ENCODE data around the gene TPSG1. TPM values are rescaled to one million over a fixed set of nuclear protein-coding genes. Genes with fewer than 3 reads are reported as not detected.

Gene TPSG1
- total RNA-seq, 1 experiment from 2014 or later = not detected

DNA sequence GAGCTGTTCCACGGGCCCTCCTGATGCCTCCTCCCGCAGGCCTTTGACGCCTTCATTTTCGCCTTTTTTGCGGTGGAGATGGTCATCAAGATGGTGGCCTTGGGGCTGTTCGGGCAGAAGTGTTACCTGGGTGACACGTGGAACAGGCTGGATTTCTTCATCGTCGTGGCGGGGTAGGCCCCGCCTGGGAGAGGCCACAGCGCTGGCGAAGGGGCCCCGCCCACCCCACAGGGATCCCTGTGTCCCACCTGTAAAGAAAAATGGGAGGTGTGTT is 29.7 kb downstream of the TPSG1 start:
- no peak for TF ChIP-seq SP1 (IDR thresholded peaks at IDR 0.05; ENCODE audit: low read depth)
- no peak for TF ChIP-seq EGR1 (IDR thresholded peaks at IDR 0.05; ENCODE audit: low read depth)
- TF ChIP-seq YY1 (IDR thresholded peaks at IDR 0.05; ENCODE audit: extremely low read depth, insufficient replicate concordance, low read depth, low read length) = no peak
- Histone ChIP-seq H3K27ac (ENCODE audit: low read depth, low read length) (no peak overlapping the region; the same call in 1 of the 2 replicates), H2AFZ (ENCODE audit: low read depth, low read length, poor library complexity, severe bottlenecking) (no peak overlapping the region), H3K27me3 (ENCODE audit: insufficient read depth, low read length) (no peaks in the 10 kb centered on the region), H3K36me3 (ENCODE audit: control insufficient read depth in 1 of 2, insufficient read depth in 2 of 2, low read length in 2 of 2) (no peaks in the 10 kb centered on the region), H4K20me1 (ENCODE audit: insufficient read depth) (no peaks in the 10 kb centered on the region), H3K4me3 (replicated peaks in 1 of 2; ENCODE audit: low read depth in 1 of 2, low read length in 2 of 2) (no peak overlapping the region), H3K4me2 (ENCODE audit: low read length) (no peak overlapping the region), H3K9ac (ENCODE audit: low read length) (no peak overlapping the region), H3K9me3 (ENCODE audit: control insufficient read depth in 1 of 2, insufficient read depth in 1 of 2, low read depth in 1 of 2, low read length in 2 of 2) (no peaks in the 10 kb centered on the region), H3K79me2 (ENCODE audit: insufficient read depth, low read length) (no peaks in the 10 kb centered on the region), H3K9me2 (ENCODE audit: insufficient read depth) (no peaks in the 10 kb centered on the region), H3K4me1 (ENCODE audit: control insufficient read depth in 1 of 2, insufficient read depth in 2 of 2, low read length in 2 of 2) (peaks cover 22 to 49% of the 10 kb centered on the region in 2 experiments)
- RAD21 ChIA-PET (ENCODE audit: low non-redundant PET in 1 of 2, low total read pairs in 2 of 2, uncharacterized antibody in 2 of 2, unreplicated experiment in 2 of 2) = no interaction called here
- ATAC-seq (no peak), DNase-seq (ENCODE audit: low read depth, low spot score) (no peak)
- intact Hi-C loops (cut with micrococcal nuclease) = no loop called here
- BruUV-seq (replicated peaks) = no TSS peak
- POLR2A ChIA-PET = no interaction called here
- CTCF ChIA-PET = no interaction called here

DNA sequence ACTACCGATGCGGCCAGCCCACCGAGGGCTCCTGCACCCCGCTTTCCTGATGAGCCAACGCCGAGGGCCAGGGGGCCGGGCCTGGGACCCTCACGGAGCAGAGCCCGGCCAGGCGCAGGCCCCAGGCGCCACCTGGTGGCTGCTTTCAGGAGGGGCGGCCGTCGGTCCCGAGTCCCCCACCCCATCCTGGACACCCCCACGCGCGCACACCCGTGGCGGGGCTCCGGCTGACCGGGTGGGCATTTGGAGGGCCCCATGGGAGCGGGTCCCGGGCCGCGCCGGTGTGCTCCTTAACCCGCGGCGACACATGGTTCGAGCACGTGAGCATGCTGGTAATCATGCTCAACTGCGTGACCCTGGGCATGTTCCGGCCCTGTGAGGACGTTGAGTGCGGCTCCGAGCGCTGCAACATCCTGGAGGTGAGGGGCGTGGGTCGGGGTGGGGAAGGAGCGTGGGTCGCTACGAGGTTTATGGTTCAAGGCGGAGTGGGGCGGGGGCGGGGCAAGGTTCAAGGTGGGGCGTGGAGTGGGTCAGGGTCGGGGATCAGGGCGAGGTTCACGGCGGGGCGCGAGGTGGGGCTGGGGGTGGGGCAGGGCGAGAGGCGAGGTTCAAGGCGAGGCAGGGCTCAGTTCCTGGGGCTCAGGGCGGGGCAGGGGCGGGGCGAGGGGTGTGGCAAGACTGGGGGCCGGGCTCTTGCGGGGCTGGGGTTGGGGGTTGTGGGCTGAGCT is 30.2 kb downstream of the TPSG1 start:
- peak; percentile 48 for ATAC-seq

More for the DNA sequence above, 30.2 kb downstream of the TPSG1 start:
- Histone ChIP-seq H3K9me3 (ENCODE audit: control insufficient read depth in 1 of 2, insufficient read depth in 1 of 2, low read depth in 1 of 2, low read length in 2 of 2) (no peaks in the 10 kb centered on the region), H3K79me2 (ENCODE audit: insufficient read depth, low read length) (no peaks in the 10 kb centered on the region), H3K27me3 (ENCODE audit: insufficient read depth, low read length) (no peaks in the 10 kb centered on the region), H3K9ac (ENCODE audit: low read length) (peak overlapping the region; percentile 67), H3K27ac (ENCODE audit: low read depth, low read length) (peak overlapping the region; percentile 72; the same call in 1 of the 2 replicates), H3K4me1 (ENCODE audit: control insufficient read depth in 1 of 2, insufficient read depth in 2 of 2, low read length in 2 of 2) (peaks cover 22 to 49% of the 10 kb centered on the region in 2 experiments), H3K4me3 (replicated peaks in 1 of 2; ENCODE audit: low read depth in 1 of 2, low read length in 2 of 2) (peak overlapping the region; percentile 26 to 58), H4K20me1 (ENCODE audit: insufficient read depth) (no peaks in the 10 kb centered on the region), H3K4me2 (ENCODE audit: low read length) (peak overlapping the region; percentile 78), H3K9me2 (ENCODE audit: insufficient read depth) (no peaks in the 10 kb centered on the region), H3K36me3 (ENCODE audit: control insufficient read depth in 1 of 2, insufficient read depth in 2 of 2, low read length in 2 of 2) (no peaks in the 10 kb centered on the region), H2AFZ (ENCODE audit: low read depth, low read length, poor library complexity, severe bottlenecking) (no peak overlapping the region)
- no TSS peak for BruUV-seq (replicated peaks)
- ChIA-PET POLR2A (no interaction called here), RAD21 (ENCODE audit: low non-redundant PET in 1 of 2, low total read pairs in 2 of 2, uncharacterized antibody in 2 of 2, unreplicated experiment in 2 of 2) (interaction anchor here in 1 of 2 experiments (0.9 kb wide), 1 partner anchor 137 kb away, joined by 3 read pairs; no protein-coding TSS in a partner anchor), CTCF (interaction anchor here (1.1 to 1.4 kb wide), 3 partner anchors 44 to 138 kb away, joined by 3 read pairs; no protein-coding TSS in a partner anchor)
- DNase-seq (ENCODE audit: low read depth, low spot score) = no peak
- intact Hi-C loops (cut with micrococcal nuclease) = loop anchor here (1.0 to 5.0 kb wide), 3 partner anchors 43 to 138 kb away; partner anchors contain the start of gene CACNA1H
- TF ChIP-seq, protein P1, sequence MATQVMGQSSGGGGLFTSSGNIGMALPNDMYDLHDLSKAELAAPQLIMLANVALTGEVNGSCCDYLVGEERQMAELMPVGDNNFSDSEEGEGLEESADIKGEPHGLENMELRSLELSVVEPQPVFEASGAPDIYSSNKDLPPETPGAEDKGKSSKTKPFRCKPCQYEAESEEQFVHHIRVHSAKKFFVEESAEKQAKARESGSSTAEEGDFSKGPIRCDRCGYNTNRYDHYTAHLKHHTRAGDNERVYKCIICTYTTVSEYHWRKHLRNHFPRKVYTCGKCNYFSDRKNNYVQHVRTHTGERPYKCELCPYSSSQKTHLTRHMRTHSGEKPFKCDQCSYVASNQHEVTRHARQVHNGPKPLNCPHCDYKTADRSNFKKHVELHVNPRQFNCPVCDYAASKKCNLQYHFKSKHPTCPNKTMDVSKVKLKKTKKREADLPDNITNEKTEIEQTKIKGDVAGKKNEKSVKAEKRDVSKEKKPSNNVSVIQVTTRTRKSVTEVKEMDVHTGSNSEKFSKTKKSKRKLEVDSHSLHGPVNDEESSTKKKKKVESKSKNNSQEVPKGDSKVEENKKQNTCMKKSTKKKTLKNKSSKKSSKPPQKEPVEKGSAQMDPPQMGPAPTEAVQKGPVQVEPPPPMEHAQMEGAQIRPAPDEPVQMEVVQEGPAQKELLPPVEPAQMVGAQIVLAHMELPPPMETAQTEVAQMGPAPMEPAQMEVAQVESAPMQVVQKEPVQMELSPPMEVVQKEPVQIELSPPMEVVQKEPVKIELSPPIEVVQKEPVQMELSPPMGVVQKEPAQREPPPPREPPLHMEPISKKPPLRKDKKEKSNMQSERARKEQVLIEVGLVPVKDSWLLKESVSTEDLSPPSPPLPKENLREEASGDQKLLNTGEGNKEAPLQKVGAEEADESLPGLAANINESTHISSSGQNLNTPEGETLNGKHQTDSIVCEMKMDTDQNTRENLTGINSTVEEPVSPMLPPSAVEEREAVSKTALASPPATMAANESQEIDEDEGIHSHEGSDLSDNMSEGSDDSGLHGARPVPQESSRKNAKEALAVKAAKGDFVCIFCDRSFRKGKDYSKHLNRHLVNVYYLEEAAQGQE (IDR thresholded peaks at IDR 0.05; ENCODE audit: low read depth) = no peak
- TF ChIP-seq, protein P2, sequence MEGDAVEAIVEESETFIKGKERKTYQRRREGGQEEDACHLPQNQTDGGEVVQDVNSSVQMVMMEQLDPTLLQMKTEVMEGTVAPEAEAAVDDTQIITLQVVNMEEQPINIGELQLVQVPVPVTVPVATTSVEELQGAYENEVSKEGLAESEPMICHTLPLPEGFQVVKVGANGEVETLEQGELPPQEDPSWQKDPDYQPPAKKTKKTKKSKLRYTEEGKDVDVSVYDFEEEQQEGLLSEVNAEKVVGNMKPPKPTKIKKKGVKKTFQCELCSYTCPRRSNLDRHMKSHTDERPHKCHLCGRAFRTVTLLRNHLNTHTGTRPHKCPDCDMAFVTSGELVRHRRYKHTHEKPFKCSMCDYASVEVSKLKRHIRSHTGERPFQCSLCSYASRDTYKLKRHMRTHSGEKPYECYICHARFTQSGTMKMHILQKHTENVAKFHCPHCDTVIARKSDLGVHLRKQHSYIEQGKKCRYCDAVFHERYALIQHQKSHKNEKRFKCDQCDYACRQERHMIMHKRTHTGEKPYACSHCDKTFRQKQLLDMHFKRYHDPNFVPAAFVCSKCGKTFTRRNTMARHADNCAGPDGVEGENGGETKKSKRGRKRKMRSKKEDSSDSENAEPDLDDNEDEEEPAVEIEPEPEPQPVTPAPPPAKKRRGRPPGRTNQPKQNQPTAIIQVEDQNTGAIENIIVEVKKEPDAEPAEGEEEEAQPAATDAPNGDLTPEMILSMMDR (IDR thresholded peaks at IDR 0.05 in 2 of 3, conservative IDR thresholded peaks at IDR 0.05 in 1 of 3; ENCODE audit: borderline replicate concordance in 1 of 3, insufficient read depth in 1 of 3, low read depth in 2 of 3, low read length in 2 of 3) = peak; percentile 74 to 86 (median 84); a peak in 5 of 6 replicates
- no peak for TF ChIP-seq ELF1 (IDR thresholded peaks at IDR 0.05; ENCODE audit: borderline replicate concordance, low read depth)
- no peak for TF ChIP-seq ZNF274 (IDR thresholded peaks at IDR 0.05; ENCODE audit: low read depth, low read length)
- peak; percentile 91 for TF ChIP-seq RAD21 (IDR thresholded peaks at IDR 0.05; ENCODE audit: low read depth)
- no peak for TF ChIP-seq SP1 (IDR thresholded peaks at IDR 0.05; ENCODE audit: low read depth)
- no peak for TF ChIP-seq CEBPB (IDR thresholded peaks at IDR 0.05; ENCODE audit: low read depth)
- peak; percentile 3; the same call in 1 of the 2 replicates for TF ChIP-seq ZFX (IDR thresholded peaks at IDR 0.05)
- TF ChIP-seq EZH2 (IDR thresholded peaks at IDR 0.05) = no peak
